ENCODE results near the gene CRNKL1.

The CRNKL1 gene
- total RNA-seq = 27.4 to 69.3 (median 51.8) reads per million in 18 experiments

DNA sequence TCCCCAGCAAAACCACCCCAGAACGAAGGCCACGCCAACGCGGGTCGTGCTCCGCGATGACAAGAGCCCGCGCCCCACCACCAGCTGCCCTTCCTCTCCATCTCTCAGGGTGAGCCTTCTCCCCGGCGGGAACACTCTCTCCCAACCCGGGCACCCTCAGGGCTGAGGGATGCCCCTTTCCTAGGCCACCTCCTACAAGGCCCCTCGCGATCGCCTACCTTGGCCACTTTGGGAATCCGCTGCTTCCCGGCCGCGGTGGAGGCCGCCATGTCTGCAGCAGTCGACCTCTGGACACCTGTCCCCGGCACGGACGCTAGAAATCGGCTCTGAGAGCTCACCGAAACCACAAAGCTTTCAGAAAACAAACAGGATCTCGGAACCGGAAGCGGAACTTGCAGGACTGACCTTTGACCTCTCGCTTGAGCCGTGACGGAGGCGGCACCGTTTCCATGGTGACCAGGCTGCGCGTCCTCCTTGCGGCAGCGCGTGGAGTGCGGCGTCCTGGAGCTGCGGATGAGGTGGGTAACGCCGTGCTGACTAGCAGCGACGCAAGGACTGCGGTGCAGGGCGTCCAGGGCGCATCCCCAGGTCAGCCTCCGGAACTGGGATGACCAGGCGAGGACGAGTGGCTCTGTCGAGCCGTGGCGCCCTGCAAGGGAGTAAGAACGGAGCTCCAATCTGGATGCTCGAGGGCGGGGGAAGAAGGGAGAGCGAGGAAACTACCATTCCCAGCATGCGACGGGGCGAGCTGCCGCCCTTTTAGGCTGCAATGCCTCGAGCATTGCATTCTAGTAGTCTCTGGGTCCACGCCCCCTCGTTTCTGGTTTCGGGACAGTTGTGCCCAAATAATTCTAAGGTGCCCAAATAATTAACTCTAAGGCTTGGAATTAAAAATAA is at the start of gene CRNKL1, which contains the start of gene CFAP61:
Gene CRNKL1 (minus strand): TSS at position 393 of the 897 bp plus-strand sequence. CDS start 124 bp downstream, at position 269.
Gene CFAP61 (plus strand): TSS at position 459 of the 897 bp plus-strand sequence. CDS start 4,122 bp downstream, outside the sequence.
- DNase-seq = peak; percentile 98 to 99

DNA sequence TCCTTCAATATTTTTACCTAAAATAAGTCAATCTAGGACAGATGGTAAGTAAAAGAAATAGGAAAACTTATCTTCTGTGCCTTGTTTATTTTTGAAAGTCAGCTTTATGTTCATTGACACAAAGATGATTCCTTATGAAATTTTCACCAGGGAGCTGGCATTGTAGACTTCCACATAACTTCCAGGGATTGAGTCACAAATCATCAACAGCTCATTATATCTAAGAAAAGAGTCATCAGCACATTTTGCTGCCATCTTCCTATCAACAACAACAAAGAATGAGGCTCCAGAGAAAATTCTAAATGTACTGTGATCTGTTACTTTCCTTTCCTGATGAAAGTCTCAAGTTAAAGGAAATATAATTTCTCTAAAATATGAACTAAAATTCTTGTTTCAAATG is 48.6 kb upstream of the CRNKL1 start:
- DNase-seq = no peak

DNA sequence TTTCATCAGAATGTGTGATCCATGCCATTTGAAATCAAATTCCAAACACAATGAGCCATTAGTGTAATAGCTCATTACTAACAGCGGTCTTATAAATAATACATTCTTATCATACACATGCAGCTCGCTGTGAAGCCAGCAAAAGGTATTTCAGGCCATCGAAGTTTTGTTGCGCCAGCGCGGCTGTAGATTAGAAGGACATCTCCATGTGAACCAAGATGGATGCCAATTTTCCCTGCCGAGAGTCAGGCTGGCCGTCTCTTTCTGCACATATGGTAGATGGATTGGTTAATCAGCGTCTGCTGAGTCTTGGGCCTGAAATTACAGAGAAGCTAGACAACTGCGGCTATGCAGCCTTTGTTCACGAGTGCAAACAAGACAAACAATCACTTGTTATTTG is 44.2 kb upstream of the CRNKL1 start:
- DNase-seq = no peak

DNA sequence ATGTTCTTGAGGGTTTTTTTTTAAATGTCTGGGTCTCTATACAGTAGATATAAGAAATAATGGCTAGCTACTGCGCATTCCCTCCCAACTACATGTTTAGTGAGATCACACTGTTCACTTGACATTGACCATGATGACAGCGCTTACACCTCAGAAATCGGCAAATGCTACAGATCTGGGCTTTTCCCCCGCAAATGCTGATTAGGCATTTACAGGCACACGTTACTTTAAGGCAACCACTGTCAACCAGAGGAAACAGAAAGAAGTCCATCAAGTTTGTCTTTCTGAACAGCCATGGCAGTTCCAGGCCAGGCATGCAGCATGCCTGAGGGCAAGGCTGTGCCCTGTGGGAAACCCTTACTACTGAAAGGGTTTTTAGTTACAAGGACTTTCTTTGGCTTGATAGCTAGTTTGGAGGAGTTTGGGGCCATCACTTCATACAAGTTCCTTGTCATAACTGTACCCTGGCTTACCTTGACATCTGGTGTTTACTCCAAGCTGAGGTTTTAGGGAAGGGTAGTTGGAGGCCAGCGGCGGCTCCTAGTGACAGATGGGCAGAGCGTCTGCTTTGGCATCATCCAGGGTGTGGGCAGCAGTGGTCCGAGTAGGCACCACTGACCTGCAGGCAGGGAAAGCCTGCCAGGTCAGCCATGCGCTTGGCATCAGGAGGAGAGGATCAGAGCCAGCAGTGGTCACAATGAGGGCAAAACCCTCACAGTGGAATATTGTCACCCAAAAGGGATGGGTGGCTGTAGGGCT is 43.0 kb upstream of the CRNKL1 start:
- no peak for DNase-seq

DNA sequence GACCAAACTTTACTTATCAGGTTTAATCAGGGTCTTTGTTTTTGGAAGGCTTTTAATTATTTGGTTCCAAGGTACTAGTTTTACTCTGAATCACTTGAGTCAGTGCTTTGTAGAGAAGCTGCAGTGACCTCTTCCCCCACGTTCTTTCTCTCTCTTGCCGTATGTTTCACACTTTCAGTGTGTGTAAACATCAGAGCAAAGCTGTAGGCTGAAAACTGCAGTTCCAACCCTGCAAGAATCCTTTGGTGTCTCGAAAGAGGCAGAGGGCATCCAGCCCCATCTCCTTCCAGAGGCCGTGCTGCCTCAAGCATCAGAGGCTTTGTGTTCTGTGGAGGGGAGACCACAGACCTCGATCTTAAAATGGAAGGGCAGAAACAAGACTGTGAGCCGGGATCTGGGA is 42.1 kb upstream of the CRNKL1 start:
- DNase-seq = no peak

DNA sequence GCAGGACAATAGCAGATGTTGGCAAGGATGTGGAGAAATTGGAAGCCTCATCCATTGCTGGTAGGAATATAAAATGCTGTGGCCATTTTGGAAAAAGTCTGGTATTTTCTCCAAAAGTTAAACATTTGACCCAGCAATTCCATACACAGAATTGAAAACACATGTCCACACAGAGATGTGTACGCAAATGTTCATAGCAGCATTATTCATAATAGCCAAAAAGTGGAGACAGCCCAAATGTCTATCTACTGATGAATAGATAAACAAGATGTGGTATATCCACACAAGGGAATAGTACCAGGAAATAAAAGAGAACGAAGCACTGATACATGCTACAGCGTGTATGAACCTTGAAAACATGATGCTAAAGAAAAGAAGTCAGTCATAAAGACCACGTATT is 40.6 kb upstream of the CRNKL1 start:
- DNase-seq = no peak

DNA sequence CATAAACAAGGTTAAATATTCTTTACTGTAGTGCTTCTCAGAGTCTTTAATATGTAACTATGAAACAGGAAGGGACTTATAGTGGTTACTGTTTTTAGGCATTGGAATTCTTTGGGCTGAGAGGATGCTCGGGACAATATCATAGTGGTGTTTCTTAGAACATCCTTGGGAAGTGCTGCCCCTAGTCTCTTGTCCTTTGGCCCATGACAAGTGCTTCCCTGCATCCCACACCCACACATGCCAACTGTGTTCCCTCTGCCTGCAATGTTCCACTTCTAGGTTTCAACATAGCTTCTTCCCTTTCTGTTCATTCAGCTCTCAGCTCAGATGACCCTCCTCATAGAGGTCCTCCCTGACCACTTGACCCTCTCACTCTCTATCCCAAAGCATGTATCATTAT is 37.7 kb upstream of the CRNKL1 start:
- DNase-seq = peak; percentile 25 to 55

DNA sequence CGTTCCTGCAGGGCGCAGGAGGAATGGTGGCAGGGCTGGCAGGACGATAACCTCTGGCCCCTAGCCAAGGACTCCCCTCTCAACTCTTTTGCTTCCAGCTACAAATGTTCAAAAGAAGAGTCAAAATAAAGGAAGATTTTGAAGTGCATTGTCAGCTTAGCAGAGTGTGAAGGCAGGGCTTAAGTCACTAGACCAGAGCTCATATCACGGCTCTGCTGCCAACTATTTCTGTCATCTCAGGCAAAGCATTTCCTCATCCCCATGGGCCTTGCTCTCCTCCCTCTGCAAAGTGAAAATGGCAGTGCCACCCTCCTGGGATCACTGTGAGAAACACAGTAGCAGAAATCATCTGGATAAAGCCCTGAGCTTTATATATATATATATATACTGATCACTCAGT is 36.8 kb upstream of the CRNKL1 start:
- no peak for DNase-seq

DNA sequence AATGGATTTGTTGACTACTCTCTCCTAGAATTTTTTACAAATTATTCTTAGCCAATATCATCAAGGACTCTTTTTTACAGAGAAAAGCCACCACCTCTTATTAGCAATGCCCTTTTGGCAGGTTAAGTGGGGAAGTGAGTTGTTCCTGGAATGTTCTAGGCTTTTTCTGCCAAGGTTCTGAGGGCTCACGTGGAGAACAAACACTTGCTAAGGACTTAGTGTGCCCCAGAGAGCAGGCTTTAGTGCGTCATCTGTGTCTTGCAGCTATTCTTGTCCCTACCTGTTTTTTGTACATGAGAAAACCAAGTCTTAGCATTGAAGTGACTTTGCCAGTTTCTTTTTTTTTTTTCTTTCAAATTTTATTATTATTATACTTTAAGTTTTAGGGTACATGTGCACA is 33.5 kb upstream of the CRNKL1 start:
- no peak for DNase-seq

DNA sequence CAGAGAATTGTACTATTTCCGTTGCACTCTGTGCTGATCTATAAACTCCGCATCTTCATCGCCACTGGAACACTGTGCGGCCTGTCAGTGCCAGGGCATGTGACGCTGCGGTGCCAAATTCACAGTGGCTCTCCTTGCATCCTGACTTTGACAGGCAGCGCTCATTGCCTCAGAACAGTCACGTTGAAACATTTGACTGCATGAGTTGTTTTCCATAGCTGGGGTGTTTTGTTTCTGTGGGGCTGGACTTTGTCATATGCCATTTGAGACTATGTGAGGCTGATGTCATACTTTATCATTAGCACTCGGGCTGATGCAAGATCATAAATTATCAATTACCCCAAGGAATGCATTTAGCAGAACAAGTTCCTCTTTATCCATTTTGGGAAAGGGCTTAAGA is 32.8 kb upstream of the CRNKL1 start:
- peak in 1 of 2 donors; percentile 21 for DNase-seq

DNA sequence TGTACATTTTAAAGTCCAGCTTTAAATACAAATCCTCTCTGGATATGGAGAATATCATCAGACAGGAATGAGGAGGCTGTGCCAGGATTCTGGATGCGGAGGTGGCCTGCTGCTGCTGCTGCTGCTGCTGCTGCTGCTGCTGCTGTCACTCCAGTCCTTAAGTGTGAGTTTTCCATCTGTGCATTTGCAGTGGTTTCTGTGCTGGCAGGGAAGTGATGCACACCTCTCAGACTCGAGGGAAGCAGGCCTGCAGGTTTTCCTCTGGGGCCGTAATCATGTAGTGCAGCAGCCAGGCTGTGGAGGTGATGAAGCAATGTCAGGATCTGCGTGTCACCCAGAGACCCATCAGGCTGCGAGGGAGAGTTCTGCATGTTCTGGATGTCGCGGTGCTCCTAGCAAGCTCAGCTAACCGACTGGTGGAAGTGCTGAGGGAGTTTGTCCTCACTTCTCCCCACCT is 32.1 kb upstream of the CRNKL1 start:
- no peak for DNase-seq

DNA sequence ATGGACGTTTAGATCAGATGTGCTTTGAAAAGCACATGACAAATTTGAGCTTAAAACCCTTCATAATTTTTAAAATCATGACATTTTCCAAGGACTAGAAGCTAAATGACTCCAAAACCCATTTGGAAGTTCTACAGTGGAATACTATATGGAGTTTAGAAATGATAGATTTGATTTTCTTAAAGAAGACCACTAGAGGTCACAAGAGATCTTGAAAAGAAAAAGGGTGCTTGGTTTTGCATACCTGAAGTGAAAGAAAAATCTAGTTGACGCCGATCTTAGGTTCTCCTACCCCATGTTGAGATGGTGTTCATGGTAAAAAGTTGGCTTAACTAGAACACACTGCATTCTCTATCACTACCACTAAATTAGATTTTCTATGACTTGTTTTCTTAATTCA is 31.5 kb upstream of the CRNKL1 start:
- DNase-seq = peak; percentile 23 to 33

DNA sequence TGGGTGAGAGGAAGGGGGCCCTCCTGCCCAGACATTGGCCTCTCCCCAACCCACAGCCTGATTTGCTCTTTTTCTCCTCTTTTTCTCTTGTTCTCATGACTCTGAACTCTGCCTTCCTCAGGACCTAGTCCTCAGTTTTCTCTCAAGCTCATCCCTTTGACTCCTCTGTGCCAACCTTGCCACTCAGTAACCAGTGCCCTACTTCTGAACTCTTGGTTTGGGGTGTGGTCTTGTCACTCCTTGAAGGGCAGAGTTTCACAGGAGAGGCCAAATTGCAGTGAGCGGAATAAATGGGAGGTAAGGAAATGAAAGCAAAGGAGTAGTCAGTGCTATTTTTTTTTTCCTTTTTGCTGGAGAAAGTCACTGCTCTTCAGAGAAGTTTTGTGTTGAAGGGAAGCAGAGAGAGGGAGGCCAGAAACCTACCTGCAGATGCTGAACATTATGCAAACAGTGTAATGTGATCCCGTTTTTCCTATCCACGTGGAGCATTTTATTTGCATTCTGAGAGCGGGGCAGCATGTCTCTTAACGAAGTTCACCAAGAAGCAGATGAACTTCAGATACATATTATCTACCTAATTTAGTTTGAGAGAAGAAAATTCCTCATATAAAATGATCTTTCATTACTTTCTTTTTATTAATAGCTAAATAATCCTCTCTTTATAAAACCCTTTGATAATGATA is 27.0 kb upstream of the CRNKL1 start:
- DNase-seq = no peak

DNA sequence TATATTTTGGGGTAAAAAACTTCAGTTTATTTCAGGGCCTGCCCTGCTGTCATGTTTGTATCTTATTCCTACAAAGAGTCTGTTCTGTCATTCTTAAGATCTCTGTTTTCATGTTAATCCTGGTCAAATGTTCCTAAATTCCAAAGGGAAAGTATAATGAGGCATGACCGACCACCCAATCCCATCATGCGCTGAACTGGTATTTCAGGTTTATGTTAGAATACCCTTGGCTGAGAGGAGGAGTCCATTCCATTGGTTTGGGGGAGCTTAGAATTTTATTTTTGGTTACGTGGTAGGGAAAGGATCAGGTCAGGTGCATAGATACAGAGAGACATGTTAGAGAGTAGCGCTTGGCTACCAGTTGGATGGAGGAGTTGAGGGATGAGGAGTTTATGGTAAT is 25.8 kb upstream of the CRNKL1 start:
- no peak for DNase-seq

DNA sequence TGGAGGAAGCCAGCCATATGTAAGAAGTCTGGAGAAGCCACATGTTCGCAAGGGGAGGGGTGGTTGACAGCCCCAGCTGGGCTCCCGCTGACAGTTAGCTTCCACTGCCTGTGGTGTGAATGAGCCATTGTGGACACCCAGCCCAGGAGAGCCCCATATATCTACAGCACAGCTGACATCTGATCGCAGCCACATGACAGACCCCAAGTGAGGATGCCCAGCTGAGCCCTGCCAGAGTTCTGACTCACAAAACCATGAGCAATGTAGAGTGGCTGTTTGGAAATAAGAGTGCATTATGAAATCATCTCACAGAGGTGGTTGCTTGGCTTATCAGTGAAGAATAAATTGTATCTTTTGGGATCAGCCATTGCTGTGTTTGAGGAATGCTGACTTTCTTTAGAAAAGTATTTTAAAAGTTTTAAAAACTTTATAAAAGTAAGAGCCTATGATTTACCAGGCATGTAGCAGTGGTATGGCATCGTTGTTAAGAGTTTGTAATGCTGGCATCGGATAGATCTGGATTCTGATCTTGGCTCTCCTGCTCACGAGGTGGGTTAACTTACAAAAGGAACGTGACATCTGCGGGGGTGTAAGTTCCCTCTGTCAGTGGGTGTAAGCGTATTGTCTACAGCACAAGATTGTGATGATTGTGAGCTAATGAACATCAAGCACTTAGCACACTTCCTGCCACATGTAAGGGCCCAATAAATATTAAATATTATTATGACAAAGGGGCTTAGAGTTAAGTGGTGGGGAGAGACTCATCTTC is 24.2 kb upstream of the CRNKL1 start:
- DNase-seq = peak; percentile 65 to 75

DNA sequence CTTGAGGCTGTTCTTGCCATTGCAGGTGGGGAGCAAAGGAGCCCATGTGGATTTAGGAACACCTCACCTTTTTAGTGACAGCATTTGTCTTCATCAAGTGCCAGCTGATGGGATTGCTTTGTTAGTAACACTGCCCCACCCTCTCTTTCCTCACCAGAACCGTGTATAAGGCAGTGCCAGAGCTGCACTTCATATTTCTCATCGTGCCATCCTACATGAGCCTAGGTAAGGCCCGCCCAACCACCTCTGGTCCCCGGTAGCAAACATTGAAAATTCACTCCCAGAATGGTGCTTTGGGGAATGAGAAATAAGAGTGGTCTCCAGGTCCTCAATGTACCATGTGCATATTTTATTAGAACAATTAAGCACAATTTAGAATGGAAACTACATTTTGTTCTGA is 22.8 kb upstream of the CRNKL1 start:
- no peak for DNase-seq

DNA sequence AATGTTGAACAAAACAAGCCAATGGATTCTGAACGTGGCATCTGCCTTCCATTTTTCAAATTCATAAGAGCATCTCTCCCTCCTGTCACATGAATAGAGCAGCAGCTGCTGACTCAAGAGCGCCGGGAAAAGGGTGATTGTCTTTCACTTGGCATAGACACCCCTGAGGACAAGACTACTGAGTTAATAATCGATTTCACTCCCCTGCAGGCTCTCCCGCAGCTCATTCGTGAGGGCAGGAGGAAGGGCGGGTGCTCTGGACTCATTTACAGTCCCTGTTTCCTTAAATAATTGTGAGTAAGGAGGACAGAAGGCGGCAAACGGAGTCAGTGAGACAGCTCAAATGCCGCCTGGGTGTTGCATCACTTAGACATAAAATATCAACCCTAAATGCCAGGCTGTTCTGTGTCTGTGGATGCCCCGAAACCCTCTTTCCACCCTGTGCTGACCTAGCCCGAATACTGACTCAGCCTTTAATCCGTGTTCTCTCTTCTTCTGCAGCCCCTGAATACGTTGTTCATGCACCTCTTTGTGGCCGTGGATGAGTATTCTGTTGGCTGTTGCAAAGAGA is 21.6 kb upstream of the CRNKL1 start:
- DNase-seq = no peak

DNA sequence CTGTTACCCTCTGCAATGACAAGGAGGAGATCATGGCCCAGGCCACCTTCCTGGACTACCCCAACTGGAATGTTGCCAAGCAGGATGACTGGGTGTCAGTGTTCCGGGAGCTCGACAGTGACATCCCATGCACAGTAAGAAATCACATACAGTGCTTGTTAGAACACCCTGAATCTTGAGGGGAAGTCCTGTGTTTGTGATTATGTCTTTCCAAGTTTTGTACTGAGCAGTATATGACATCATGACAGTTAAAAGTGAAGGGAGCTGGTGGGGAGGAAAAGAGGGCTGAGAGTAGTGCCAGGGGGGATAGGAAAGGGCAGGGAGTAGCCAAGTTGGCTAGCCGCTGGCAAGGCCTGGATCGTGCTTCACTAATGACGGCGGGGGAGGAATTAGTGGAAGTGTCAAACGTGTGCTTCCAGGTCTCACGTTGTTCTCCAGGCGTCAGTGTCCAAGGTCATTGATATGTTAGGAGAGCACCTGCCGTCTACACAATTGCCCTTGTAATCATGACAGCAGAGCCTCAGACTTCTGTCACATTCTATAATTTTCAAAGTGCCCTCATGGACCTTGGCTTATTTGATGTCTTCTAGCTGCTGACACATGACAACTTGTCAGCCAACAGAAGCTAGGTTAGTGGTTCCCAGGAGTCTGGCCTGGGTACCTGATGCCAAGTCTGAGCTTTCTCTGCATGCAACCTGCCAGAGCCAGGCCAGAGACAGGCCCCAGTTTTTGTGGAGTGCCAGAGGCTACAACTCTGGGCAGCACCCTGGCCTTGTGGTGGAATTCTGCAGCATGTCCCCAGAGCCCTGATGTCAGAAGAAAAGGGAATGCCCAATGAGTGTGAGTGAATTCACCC is 18.8 kb upstream of the CRNKL1 start:
- DNase-seq = no peak

DNA sequence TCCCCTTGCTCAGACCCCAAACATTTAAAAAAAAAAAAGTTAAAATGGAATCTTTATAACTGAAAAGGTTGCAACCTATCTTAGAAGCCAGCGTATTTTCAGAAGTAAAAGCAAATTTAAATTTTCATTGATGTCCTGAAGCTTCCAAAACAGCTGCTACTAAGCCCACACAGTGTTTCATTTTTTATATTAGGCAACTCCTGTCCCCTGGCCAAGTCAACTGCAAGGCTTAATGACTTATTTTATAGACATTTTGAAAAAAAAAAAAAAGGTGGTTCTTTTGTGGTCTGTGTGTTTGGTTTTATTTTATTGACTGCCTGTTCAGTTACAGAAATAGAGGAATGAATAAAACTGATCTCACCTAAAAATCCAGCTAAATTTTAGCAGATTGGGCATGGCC is 13.1 kb upstream of the CRNKL1 start:
- no peak for DNase-seq

DNA sequence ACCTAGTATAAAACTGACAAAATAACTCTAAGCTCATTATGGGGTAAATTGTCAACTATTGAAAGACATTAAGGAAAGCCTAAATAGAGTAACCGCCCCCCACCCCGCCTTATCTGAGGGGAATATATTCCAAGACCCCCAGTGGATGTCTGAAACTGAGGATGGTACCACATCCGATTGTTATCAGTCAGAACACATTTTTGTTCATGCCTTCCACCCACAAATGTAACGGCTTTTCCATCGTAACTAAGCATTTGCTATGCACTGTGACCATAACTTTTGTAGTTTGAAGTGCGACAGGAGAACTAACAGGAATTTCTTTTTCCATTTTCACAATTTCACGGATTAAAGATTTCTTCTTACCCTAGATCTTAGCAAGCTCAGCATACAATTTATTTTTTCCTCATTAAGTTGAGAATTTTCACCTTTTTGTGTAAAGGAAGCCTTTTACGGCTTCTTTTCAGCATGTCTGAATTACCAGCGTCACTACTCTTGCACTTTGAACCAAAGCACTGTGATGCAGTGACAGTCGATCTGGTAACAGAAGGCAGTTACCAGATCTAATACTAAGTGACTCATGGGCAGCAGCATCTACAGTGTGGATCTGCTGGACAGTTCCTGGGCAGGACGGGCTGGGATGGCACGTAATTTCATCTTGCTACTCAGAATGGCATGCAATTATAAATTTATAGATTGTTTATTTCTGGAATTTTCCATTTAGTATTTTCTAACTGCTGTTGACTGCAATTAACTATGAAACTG is 11.9 kb upstream of the CRNKL1 start:
- DNase-seq = no peak

Measured in inflammatory macrophage (primary cell).